Stimulated activated CD8-positive, alpha-beta memory T cell treated with anti-CD3 and anti-CD28 coated beads, Interleukin-2, amount 100 ng/mL, for 48 hours (primary cell): ENCODE measurements around the gene MT1H.
"Not testable (repeated sequence)": the region's sequence is repeated elsewhere in the genome, so short reads cannot be mapped to it uniquely, and the experiment has no call there.

Experiments used
- DNase-seq, 2 donors: peaks; one replicate each; pipeline ENCODE4 v3.0.0-alpha.2; 2020; ENCODE audit warnings: low read depth in 2 of 2

MT1H gene

GRCh38 chr16:56669005-56669839, at the start of gene MT1H:
MT1H (plus strand) TSS chr16:56669814; CDS start chr16:56669885, 71 bp downstream.
- peak in 1 of 2 donors; percentile 30 for DNase-seq

GRCh38 chr16:56620339-56620897, 49.2 kb upstream of the MT1H start:
- no peak for DNase-seq

- not testable (repeated sequence) for DNase-seq
These were observed 47.8 kb upstream of the MT1H start for GRCh38 chr16:56621665-56622445.

DNA sequence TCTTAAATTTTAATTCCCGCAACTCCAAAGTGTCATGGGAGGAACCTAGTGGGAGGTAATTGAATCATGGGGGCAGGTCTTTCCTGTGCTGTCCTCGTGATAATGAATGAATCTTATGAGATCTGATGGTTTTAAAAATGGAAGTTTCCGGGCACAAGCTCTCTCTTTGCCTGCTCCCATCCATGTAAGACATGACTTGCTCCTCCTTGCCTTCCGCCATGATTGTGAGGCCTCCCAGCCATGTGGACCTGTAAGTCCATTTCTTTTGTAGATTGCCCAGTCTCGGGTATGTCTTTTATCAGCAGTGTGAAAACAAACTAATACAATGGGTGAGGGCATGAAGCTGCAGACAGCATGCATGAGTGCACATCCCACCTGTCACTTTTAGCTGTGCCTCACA, 46.4 kb upstream of the MT1H start:
- DNase-seq: not testable (repeated sequence)

GRCh38 chr16:56623637-56624036, 46.0 kb upstream of the MT1H start:
- no peak for DNase-seq

DNA sequence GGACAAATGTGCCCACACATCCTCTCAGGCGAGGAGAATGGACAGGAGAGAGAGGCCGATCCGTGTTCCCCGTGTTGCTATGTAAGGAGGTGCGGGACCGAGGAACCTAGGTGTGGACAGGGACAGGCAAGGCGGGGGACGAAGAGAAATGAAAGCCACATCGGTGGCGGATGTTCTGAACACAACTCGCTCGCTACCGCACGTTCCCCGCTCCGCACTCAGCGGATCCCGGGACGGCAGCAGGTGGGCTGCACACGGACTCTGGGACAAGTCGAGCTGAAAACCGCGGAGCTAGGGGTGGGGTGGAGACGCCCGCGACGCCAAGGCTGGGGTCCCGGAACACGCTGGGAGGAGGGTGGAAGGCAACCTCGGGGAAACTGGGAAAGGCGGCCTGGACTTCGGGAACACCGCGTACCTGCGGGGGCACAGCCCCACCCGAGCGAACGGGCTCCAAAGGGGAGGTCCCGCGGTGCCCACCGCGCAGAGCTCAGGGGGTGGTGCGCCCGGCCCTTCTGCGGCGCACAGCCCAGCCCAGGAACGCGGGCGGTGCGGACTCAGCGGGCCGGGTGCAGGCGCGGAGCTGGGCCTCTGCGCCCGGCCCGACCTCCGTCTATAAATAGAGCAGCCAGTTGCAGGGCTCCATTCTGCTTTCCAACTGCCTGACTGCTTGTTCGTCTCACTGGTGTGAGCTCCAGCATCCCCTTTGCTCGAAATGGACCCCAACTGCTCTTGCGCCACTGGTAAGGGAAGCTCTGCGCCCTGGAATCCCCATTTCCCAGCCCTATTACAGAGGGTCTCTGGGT, 44.3 kb upstream of the MT1H start, which contains the start of gene MT1E:
MT1E (plus strand) TSS at position 642 of the 803 bp plus-strand sequence; CDS start at position 713, 71 bp downstream.
- peak; percentile 71 for DNase-seq

DNA sequence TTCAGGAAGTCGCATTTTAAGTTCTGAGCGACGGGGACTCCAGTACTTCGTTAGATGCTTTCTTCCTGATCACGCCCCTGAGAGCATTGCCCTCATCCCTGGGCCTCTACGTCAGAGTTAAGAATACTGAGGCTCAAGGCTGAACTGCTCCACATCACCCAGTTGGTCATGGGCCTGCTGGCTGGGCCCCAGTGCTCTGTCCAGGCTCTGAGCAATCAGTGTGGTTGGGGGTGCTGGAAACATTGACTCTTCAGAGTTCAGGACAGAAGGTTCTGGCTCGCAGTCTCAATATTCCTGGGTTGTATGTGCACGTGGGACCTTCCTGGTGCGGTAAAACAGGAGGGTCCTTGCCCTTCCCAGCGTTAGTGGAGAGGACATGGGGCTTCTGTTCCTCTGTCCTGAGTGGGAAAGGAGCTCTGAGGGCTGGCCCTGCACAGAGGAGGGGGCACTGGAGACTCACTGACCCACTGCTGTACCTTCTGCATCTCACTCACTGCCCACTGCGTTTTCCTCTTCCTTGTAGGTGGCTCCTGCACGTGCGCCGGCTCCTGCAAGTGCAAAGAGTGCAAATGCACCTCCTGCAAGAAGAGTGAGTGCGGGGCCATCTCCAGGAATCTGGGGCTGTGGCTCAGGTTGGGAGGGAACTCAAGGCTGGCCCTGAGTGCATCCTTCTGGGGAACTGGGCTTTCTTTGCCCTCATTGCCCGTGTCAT, 43.5 kb upstream of the MT1H start:
- DNase-seq: no peak

GRCh38 chr16:56626685-56627084, 42.9 kb upstream of the MT1H start:
- no peak for DNase-seq

DNA sequence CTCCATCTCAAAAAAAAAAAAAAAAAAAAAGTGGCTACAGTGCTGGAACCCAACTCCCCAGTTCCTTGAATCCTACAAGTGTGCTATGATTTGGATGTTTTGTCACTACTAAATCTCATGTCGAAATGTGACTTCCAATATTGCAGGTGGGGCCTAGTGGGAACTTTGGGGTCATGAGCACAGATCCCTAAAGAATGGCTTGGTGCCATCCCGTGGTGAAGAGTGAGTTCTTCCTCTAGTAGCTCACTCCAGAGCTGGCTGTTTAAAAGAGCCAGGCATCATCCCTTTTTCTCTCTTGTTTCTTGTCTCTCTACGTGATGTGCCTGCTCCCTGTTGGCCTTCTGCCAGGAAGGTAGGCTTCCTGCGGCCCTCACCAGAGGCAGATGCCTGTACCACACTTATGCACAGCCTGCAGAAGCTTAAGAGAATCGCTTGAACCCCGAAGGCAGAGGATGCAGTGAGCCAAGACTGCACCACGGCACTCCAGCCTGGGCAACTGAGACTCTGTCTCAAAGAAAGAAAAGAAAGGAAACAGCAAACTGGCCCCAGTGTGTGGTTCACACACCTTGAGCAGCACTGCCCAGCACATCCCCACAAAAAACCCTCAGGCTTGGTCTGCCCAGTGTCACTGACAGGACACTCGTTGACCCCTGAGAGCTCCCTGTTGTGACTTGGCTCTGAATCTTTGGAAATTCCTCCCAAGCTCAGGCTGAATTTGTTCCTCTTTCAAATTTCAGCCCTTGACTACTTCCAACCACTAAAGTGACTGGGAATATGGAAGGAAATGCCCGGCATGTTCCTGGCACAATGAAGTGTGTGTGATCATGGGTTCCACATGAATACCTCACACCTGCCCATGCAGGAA, 40.9 kb upstream of the MT1H start:
- no peak for DNase-seq

DNA sequence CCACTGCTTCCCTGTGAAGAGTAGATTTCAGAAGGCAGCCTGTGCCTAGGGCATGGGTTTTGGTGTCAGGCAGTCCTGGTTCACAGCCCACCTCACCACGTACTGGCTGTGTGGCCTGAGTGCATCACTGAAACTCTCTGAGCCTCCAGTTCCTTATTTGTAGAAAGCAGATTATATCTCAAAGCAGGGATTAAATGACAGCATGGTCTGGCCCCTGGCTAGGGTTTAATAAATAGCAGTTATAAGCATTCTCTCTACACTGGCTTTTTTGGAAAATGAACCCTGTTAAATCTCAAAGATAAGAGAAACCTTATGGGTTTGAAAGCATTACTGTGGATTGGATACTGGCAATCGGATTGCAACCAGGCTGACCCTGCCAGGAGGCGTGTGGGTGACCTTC, 40.1 kb upstream of the MT1H start:
- DNase-seq: no peak

GRCh38 chr16:56630134-56630533, 39.5 kb upstream of the MT1H start:
- no peak for DNase-seq

DNA sequence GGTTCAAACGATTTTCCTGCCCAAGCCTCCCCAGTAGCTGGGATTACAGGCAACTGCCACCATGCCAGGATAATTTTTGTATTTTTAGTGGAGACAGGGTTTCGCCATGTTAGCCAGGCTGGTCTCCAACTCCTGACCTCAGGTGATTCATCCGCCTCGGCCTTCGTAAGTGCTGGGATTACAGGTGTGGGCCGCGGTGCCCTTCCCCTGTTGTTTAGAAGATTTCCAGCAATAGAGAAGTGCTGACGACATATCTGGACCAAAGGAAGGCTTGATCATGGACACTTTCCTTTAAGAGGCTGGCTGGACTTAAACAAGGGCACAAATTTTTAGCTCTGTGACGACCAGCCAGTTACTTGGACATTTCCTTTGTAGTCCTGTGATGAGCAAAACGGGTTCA, 38.4 kb upstream of the MT1H start:
- DNase-seq: no peak

DNA sequence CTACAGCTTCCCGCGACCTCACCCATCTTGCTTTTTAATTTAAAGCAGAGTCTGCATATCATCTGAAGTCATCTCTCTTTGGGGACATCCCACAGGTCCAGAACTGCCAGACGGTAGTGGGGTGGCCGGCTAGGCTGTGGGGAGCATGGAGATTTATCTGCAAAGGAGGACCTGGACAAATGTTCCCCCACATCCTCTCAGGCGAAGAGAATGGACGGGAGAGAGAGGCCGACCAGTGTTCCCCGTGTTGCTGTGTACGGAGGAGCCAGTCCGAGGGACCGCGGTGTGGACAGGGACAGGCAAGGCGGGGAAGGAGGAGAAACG, 37.8 kb upstream of the MT1H start:
- DNase-seq: no peak

- no peak for DNase-seq
These were observed 37.3 kb upstream of the MT1H start, which contains the start of gene MT1M for GRCh38 chr16:56632156-56632847. MT1M (plus strand) TSS chr16:56632659; CDS start chr16:56632732, 73 bp downstream.

DNA sequence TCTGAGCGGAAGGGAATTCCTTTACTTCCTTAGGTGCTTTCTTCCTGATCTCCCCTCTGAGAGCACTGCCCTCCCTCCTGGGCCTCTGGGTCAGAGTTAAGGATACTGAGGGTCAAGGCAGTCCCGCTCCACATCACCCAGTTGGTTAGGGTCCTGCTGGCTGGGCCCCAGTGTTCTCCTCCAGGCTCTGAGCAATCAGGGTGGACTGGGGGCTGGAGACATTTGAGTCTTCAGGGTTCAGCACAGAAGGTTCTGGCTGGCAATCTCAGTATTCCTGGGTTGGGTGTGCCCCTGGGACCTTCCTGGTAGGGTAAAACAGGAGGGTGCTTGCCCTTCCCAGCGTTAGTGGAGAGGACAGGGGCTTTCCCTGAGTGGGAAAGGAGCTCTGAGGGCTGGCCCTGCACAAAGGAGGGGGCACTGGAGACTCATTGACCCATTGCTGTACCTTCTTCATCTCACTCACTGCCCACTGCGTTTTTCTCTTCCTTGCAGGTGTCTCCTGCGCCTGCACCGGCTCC, 36.7 kb upstream of the MT1H start:
- no peak for DNase-seq

DNA sequence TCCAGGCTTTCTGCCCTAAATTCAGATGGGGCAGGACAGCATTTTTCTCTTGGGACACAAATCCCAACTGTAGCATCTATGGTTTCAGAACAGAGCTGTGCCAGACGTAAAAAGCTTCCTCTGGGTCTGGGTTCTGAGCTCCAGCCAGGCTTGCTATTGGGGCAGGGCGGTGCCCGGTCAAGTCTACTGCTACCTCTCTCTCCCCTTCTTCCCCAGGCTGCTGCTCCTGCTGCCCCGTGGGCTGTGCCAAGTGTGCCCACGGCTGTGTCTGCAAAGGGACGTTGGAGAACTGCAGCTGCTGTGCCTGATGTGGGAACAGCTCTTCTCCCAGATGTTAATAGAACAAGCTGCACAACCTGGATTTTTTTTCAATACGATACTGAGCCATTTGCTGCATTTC, 36.1 kb upstream of the MT1H start:
- DNase-seq: no peak

DNA sequence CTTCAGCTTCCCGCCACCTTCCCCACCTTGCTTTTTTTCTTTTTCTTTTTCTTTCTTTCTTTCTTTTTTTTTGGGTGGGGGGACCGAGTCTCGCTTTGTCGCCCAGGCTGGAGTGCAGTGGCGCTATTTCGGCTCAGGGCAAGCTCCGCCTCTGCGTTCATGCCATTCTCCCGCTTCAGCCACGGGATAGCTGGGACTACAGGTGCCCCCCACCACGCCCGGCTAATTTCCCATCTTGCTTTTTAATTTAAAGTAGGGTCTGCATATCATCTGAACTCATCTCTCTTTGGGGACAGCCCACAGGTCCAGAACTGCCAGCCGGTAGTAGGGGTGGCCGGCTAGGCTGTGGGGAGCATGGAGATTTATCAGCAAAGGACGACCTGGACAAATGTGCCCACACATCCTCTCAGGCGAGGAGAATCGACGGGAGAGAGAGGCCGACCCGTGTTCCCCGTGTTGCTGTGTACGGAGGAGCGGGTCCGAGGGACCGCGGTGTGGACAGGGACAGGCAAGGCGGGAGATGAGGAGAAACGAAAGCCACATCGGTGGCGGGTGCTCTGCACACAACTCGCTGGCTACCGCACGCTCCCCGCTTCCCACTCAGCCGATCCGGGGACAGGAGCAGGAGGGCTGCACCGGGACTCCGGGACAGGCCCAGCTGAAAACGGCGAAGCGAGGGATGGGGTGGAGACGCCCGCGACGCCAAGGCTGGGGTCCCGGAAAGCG, 34.7 kb upstream of the MT1H start:
- DNase-seq: no peak

- no peak for DNase-seq
These were observed 34.1 kb upstream of the MT1H start for GRCh38 chr16:56635441-56635967.
